GM18498 (cell line): ENCODE data around the gene ANKIB1.
"Not testable (repeated sequence)": the region's sequence is repeated elsewhere in the genome, so short reads cannot be mapped to it uniquely, and the experiment has no call there.

Experiments used
- ATAC-seq: cut with Tn5 transposase; IDR thresholded peaks from one replicate; pipeline ENCODE4 v1.9.1; 2021; ENCODE audit warnings: mild to moderate bottlenecking, moderate library complexity; ENCODE audit not compliant: unreplicated experiment

ANKIB1 gene

GRCh38 chr7:92325858-92326257 lies 80.1 kb downstream of the ANKIB1 start:
- no peak for ATAC-seq

GRCh38 chr7:92330835-92331438 lies 85.2 kb downstream of the ANKIB1 start:
- ATAC-seq: no peak

DNA sequence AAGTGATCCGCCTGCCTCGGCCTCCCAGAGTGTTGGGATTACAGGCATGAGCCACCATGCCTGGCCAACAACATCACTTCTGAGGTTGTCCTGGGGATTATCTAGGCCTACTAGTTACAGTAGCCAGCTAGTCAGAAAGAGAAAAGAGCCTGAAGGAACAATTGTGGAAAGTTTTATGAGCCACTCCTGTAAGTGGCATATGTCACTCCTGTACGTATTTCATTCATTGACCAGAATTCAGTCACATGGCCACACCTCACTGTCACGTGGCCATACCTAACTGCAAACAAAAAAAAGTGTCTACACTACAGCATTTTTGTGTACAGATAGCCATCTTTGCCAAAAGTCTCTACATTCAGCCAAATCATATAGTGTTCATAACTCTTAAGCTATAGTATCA lies 85.7 kb downstream of the ANKIB1 start:
- ATAC-seq: no peak

DNA sequence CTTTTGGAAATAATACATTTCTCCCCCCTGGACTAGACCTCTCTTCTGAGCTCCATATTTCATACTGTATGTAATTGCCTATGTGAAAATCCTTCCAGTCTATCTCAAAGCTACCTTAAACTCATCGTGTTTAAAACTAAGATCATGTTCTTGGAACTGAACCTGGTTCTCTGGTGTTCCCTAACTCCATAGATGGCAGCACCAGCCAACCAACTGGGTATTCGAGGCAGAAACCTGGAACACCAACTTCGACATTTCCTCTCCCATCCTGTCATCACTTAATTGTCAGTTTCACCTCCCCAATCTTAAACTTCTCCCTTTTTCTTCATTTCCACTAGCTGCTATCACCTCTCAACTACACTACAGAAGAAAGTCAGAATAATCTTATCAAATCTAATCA lies 87.0 kb downstream of the ANKIB1 start:
- no peak for ATAC-seq

- no peak for ATAC-seq
These were observed 88.1 kb downstream of the ANKIB1 start for GRCh38 chr7:92333866-92334265.

- ATAC-seq: no peak
These were observed 89.8 kb downstream of the ANKIB1 start for GRCh38 chr7:92335574-92335973.

DNA sequence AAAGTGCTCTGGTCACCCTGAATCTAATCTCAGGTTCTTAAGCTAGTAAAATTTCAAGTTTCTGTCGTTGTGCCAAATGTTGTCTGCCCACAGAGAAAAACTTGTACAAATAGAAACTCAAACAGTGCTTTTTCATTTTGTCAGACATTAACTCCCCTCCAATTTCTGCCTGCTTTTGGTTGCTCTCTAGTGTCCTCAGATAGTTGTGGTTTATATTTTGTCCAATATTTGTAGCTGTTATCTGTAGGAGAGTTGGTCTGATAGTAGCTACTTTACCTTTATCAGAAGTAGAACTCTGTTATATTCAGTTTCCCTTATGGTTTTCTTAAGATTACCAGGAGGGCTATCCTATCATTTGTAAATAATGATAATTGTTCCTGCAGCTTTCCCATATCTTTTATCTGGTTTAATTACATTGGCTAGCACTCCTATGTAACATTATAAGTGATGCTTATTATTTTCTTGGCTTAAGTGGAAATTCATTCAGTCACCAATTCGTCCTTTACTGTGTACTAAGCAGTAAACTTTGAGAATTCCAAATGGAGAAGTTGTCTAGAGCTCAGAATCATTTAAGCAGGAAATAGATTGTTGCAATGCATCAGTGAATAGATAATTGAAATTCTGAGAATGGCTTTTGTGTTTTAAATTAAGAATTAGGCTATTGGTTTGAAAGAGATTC lies 91.0 kb downstream of the ANKIB1 start:
- no peak for ATAC-seq

DNA sequence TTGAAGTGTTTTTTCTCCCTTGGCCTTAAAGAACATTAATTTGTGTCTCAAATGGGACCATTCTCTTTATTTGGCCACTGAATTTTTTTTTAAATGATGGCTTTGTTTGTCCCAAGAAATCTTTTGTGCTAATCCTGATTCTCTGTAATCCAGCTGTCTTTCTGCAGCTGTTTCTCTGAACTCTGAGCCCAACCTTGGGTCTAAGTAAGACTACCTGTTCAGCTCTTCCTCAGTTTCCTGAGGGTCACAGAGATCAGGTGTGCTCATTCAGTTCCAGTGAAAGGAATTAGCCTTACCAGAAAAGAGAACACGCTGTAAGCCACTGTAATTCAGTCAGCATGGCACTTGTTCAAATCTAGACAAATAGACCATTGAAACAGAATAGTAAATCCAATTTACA lies 94.2 kb downstream of the ANKIB1 start:
- ATAC-seq: no peak

DNA sequence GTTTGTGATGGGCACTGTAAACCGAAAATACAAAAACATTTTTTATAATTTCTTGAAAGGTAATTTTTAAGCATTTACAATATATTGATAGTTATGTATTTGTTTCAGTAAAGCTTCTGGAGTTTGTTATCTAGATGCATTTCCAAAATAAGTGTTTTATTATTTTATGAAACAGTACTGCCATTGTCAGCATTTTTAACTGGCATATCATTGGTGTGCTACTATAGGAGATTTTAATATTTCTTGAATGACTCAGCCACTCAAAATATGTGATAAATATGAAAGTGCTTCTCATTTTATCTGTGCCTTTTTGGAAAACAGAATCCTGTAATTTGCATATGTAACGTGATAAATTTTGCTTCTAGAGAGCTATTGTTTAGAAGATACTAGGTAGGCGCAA lies 97.9 kb downstream of the ANKIB1 start:
- ATAC-seq: no peak

DNA sequence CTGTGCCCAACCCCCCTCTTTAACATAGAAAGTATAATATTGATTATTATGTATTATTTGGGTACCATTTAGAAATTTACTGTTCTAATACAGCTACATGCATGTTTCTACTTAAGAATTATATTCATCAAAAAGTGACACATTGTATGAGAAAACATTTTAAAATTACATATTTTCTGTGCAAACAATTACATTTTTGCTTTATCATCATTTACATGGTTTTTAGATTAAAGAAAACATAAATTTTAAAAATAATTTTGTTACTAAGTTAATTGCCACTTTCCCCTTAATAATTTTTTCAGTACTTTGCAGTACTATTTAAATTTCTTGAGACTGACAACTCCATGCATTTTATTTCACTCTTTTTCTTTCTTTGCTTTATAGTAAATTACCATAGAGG lies 106.2 kb downstream of the ANKIB1 start:
- ATAC-seq: no peak

- no peak for ATAC-seq
These were observed 108.4 kb downstream of the ANKIB1 start for GRCh38 chr7:92354214-92354613.

DNA sequence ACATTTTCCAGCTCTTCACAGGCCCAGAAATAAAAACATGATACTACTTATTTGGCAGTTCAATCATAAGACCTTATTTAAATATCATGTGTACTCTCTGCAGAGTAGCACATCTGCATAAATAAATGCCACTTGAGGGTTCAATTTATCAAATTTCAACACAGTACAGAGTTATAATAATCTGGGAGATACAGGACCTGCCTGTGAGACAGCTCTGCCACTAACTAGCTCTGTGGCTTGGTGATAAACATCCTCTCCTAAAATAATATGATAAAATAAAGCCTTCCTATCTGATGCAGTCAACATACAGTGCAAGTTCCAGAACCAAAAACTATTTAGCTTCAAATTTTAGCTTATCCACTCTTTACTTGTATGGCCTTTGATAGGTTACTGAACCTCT lies 110.6 kb downstream of the ANKIB1 start:
- no peak for ATAC-seq

- no peak for ATAC-seq
These were observed 111.5 kb downstream of the ANKIB1 start for GRCh38 chr7:92357260-92357659.

DNA sequence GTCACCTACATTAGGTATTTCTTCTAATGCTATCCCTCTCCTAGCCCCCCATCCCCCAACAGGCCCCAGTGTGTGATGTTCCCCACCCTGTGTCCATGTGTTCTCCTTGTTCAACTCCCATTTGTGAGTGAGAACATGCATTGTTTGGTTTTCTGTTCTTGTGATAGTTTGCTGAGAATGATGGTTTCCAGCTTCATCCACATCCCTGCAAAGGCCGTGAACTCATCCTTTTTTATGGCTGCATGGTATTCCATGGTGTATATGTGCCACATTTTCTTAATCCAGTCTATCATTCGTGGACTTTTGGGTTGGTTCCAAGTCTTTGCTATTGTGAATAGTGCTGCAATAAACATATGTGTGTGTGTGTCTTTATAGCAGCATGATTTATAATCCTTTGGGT lies 113.4 kb downstream of the ANKIB1 start:
- ATAC-seq: not testable (repeated sequence)

DNA sequence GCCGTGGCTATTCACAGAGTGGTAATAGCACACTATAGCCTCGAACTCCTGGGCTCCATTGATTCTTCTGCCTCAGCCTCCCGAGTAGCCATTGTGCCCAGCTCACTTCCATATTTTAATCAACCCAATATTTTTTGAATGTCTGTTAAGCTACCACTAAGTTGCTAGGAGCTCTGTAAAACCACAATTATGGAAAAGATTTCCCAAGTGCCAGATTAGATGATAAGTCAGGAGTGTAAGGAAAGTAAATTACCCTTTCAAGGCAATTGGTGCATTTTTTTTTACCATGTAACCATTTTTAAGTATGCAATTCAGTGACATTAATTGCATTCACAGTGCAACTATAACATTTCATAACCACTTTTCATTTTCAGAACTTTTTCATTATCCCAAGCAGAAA lies 114.0 kb downstream of the ANKIB1 start:
- ATAC-seq: no peak

DNA sequence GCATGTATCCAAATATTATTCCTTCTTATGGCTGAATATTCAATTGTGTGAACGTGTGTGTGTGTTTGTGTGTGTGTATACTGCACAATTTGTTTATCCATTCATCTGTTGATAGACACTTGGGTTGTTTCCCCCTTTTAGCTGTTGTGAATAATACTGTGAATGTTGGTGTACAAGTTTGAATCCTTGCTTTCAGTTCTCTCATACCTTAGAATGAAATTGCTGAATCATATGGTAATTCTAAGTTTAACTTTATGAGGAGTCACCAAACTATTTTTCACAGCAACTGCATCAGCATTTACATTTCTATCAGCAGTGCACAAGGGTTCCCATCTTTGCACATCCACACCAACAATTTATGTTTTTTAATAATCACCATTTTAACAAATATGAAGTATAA lies 114.6 kb downstream of the ANKIB1 start:
- no peak for ATAC-seq

DNA sequence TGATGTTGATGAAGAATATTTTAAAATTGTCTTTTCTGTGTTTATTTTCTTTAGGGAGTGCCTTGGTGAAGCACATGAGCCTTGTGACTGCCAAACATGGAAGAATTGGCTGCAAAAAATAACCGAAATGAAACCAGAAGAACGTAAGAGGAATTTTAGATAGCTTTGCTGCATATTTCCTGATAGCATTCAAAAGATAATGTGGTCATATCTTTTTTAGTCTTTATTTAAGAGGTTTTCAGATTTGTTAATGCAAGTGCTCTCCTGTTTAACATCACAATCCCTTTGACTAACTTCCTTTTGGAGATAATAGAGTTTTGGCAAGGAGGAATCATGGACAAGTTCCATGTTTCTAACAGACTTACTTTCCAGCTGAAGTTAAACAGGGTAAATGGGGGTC lies 116.4 kb downstream of the ANKIB1 start:
- no peak for ATAC-seq

DNA sequence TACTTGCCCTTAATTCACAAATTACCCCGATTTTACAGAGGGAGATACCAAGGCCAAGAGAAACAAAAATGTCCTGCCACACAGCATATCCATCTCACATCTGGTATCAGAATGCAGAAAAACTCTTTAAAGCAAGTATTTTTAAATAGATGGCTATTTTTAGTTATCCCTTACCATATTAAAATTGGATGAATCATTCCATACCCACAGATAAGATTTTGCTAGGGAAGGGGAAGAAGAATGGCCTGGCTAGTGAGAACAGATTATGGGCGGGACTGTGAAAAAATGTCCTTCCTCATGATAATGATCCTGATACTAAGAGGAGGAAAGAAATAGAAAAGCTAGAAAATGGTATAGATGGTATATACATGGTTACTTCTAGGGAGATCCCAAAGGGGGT lies 121.0 kb downstream of the ANKIB1 start:
- no peak for ATAC-seq

- no peak for ATAC-seq
These were observed 123.0 kb downstream of the ANKIB1 start for GRCh38 chr7:92368741-92369140.

GRCh38 chr7:92375013-92375412 lies 129.2 kb downstream of the ANKIB1 start:
- no peak for ATAC-seq

DNA sequence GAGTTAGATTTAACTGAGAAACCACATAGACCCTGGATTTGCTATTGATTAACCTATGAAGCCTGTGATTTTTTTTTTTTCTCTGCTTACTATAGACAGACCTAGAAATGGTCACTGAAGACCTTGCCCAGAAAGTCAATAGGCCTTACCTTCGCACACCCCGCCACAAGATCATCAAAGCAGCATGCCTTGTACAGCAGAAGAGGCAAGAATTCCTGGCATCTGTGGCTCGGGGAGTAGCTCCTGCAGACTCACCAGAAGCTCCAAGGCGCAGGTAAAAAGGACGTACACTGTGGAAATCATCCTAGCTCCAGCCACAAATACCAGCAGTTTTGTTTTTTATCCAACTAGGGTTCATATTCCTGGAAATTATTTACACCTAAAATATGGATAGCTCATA lies 145.3 kb downstream of the ANKIB1 start:
- no peak for ATAC-seq

GRCh38 chr7:92397542-92397941 lies 151.8 kb downstream of the ANKIB1 start:
- ATAC-seq: no peak

GRCh38 chr7:92400013-92400412 lies 154.2 kb downstream of the ANKIB1 start:
- ATAC-seq: no peak
